HG03521 (cell line): ENCODE data around the gene COX14.

Experiments
- ATAC-seq: cut with Tn5 transposase; IDR thresholded peaks from one replicate; pipeline ENCODE4 v1.9.1; 2021; ENCODE audit warnings: mild to moderate bottlenecking, moderate library complexity; ENCODE audit not compliant: unreplicated experiment

COX14 gene

DNA sequence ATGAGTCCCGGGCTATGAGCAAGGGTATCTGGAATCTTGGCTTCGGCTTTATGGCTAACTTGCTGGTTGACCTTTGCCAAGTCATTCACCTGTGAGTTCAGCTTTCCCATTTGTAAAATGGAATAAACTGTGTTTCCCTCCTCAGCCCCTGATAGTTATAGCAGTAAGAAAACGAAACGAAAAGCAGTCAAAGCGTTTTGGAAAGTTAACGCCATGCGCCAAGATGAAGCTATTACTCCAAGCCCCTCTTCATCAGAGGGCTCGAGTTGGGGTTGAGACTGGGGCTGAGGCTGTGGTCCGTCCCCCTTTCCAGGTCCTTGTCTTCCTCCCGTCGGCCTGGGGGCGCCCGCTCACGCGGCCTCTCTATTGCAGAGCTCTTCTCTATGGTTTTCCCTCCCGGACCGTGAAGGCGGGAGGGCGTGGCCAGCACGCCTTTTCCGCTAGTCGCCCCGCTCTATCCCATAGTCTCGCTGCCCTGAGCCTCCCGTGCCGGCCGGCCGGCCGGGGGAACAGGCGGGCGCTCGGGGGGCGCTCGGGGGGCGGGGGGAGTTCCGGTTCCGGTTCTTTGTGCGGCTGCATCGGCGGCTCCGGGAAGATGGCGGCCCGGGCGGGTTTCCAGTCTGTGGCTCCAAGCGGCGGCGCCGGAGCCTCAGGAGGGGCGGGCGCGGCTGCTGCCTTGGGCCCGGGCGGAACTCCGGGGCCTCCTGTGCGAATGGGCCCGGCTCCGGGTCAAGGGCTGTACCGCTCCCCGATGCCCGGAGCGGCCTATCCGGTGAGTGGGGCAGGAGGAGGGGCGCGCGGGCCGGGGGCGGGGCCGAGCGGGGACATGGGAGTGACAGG lies 27.0 kb upstream of the COX14 start, which contains the start of gene SMARCD1:
Gene SMARCD1 (plus strand): TSS at position 568 of the 840 bp plus-strand sequence. CDS start 28 bp downstream, at position 596.
- peak; percentile 75 for ATAC-seq

DNA sequence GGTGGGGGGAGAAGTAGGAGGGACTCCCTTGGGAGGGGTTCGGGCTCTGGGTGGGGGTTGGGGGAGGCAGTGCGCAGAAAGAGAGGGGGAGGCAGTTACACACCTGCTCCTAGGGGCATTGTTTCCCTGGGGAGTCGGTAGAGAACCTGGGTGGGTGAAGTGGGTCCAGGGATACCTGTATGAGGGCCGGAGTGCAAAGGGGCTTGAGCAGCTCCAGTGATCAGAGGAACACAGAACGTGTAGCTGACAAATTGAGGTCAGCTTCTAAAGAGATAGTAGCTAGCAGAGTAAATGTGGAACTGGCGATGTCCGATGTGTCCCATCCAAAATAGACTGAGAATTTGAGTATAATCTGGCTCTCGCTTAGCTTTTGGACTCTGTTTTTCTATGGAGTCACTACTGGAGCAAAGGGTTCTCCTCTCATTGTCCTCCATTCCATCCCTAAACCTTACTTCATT lies 26.4 kb upstream of the COX14 start:
- ATAC-seq: no peak

DNA sequence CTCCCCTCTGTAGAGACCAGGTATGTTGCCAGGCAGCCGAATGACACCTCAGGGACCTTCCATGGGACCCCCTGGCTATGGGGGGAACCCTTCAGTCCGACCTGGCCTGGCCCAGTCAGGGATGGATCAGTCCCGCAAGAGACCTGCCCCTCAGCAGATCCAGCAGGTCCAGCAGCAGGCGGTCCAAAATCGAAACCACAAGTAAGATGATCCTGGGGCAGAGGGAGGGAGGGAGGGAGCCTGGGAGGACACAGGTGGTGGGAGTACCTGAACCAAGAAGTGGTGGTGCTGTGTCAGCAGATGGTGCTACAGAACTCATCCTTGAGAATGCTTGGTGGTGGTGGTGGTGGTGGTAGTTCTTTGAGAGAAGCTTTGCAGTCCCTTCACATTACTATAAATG lies 25.9 kb upstream of the COX14 start:
- no peak for ATAC-seq

DNA sequence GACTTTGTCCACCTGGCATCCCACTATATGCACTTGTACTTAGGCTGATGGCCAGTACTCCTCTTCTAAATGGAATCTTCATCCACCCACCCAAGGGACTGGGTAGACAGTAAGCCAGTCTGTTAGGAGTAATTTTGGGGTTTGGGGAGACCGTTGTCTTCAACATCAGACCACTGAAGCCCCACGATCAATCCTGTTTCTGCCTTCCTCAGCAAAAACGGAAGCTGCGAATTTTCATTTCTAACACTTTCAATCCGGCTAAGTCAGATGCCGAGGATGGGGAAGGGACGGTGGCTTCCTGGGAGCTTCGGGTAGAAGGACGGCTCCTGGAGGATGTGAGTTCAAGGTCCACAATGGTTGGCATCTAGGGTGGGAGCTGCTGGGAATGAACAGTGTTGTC lies 24.9 kb upstream of the COX14 start:
- no peak for ATAC-seq

DNA sequence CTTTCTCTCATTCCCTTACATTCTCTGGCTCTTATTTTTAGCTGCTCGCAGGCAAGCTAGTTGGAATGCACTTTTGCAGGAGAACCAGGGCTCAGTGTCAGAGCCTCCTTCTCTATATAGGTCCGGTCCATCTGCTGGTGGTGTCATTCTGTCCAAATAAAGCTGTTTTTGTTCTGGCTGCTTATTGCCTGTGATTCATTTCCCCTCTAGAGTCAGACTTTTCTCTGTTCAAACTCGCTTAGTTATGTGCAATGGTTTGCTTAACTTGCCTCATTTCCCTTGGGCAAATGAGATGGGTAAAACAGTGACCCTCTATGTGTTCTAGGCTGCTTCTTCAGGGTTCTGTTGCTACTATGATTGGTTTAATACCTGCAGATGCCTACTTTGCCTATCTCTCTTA lies 24.0 kb upstream of the COX14 start:
- ATAC-seq: no peak

DNA sequence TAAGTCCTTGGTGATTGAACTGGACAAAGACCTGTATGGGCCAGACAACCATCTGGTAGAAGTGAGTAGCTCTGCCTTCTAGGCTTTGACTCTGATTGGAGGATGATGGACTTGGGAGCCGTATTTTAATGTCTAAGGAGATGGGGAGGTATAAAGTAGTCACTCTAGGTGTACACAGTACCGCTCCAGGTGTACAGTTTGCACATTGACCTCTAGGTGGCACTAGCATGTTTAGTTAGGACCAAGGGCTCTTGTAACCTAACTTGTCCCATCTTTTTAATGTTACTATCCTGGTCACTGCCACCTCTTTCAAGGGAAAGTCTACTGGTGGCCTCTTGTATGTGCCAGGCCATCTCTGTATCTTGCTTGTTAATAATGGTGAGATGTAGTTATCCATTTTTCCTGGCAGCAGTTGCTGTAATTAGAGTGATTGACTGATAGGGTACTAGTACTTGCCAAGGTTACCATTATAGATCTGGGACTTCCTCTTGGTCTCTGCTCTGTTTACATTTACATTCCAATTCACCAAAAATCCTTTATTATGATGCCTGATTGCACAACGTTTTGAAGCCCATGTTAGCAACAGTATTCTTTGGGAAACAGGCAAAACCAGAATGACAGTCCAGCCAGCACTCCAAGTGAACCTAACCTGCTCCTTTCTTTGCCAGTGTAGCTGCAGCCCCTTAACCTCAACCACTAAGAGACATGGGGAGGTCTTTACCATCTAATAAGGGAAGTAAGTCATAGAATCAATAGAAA lies 23.3 kb upstream of the COX14 start:
- no peak for ATAC-seq

DNA sequence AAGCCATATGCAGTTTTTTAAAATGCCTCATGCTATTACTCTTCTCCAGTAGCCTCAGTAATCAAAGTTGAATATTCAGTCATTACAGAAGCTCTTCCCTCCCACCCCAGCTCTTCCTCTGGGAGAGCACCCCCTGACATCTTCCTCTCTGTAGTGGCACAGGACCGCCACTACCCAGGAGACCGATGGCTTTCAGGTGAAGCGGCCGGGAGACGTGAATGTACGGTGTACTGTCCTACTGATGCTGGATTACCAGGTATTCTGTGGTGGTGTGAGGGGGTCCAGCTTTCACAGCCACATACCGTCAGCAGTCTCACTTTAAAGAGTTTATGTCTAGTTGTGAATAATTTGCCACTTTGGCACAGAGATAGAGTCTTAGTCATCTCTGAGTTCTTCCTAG lies 22.3 kb upstream of the COX14 start:
- ATAC-seq: no peak

DNA sequence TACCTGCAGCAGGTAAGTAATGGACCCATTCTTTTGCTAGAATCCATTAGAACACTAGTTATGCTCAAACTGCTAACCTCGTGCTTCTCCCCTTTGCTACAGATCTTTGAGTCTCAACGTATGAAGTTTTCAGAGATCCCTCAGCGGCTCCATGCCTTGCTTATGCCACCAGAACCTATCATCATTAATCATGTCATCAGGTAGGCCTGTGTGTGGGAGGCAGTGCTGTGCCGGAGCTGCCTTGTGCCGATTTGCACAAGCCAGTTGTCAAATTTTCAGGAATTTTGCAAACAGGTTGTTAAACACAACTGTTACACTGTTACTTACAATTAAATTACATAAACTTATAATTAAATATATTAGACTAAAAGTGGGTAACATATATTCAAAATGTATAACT lies 21.6 kb upstream of the COX14 start:
- ATAC-seq: no peak

DNA sequence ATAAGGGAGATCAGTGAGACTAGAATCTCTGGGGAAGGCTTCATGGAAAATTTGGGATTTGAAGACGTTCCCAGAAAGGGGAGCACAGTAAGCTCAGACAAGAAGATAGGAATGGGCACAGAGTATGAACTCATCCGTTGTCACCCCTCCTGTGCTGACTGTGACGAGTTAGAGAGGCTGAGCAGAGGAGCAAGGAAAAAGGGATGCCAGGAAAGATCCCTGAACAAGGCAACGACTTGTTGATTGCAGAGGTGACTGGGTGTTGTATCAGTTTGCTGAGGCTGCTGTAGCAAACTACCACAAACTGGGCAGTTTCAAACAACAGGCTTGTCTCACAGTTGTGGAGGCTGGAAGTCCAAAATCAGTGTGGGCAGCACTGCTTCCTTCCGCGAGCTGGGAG lies 14.1 kb upstream of the COX14 start:
- no peak for ATAC-seq

DNA sequence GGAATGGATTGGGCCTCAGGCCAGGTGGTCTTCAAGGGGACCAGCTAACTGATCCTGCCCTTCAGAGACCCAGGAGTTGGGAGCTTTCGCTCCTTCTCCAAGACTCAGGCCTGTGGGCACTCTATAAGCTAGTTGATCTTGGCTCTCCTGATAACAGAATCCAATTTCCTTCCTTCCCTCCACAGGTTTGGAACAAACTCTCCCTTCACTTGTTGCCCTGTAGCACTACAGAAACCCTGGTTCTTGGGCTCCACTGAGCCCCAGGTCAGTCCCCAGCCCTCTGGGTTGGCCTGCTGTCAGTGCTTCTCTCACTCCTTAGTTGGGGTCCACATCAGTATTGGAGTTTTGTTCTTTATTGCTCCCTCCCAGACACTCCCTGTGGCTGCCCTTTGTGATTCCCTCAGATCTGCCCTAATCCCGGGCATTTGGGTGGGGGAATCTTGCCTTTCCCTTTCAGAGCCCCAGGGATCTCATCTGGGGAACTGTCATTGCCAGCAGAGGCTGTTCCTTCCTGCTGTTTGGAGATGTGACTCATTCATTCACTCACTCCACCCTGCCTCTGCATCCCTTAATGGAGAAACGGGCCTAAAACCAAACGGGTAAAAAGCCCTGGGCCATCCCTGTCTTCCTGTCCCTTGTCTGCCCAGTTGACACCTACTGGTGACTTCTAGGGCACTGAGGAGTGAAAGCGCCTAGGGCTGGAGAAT lies 12.6 kb upstream of the COX14 start:
- no peak for ATAC-seq

DNA sequence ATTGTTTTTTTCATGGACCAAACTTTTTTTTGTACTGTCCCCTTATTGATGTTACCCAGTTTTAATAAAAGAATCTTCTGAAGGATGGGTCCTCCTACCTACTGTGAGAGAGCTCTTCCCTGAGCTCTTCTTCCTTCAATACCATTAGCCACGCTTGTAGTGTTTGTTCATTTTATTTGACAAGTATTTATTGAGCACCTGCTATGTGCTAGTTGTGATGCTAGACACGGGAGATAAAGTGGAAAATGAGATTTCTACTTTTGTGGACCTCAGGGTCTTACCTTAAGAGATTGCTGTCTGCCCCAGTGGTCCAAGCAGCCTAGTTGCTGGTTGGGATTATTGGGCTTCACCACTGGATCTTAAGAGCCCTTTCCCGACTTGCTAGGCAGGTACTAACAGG lies 11.5 kb upstream of the COX14 start:
- ATAC-seq: no peak

DNA sequence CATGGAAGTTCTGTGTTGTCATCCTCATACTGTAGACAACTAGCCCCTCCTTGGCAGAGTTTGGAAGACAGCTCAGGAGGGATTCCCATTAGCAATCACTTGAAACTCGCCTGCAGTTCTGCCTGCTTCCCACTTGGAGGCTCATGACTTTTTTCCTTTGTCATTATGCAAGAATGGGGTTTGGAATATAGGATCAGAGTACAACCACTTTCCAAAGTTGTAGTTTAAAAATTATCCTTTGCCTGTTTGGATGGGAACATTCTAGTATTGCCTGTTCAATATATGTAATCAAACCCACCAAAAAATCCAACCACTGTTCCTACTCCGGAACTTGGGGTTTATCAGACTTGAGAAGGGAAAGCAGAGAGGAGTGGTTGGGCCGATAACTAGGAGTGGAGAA lies 10.4 kb upstream of the COX14 start:
- ATAC-seq: no peak

DNA sequence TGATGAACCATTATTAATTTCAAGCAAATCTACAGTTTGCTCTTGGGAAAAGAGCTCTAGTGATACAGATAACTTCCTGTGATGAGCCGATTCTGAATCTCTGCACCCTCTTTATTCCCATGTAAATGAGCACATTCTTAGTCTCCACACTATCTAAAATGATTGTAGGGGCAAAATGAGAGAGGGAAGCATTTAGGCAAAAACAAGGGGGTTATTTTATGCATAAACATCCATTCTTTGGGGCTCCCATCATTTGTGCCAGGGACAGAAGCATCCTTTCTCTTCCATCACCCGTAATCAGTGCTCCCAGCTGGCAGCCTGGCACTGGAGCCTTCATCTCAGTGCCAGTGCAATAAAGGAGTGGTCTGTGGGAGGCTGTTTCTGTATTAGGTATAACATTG lies 9.9 kb upstream of the COX14 start:
- ATAC-seq: no peak

DNA sequence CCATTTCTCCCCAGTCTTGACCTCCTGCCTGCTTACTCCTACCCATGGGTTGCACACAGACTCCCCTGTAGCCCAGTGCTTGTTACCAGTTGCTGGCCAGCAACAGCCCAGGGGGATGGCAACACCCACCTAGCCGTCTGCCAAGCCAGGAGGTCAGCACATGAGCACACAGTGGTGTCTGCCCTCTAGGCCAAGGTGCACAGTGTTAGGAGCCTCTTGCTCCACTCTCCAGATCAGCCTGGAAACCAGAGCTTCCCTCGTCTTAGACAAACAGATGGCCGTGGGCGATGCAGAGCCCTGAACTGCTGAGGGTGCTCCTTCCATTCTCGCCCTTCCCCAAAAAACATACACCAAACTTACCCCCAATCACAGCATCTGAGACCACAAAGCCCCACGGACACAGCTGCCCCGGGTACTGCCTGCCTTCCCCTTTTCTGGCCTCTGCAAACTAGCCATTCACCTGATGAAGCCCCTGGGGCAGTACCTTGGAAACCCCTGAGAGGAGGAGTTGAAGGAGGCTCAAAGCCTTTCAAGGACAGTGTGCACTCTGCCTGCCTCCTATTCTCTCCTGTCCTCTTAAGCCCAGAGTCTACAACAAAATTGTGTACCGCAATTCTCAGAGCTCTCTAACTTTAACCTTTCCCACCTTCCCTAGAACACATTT lies 9.3 kb upstream of the COX14 start:
- no peak for ATAC-seq

DNA sequence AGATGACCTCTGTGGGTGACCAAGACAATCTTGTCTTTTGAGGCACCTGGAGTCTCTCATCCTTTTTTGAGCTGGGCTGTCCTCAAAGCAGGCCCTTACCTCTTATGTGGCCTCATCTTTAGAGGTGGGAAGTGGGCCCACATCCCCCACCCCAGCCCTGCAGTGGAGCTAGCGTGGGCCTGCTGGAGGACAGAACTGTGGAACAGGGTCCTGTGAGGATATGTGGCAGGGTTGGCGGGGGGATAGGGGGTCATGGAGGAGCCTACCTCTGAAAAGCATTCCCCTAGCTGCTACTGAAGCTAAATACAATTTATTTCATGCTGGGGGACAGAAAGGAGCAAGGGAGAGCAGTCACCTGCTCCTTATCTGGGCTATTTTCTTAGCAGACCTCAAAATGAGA lies 8.7 kb upstream of the COX14 start:
- no peak for ATAC-seq

DNA sequence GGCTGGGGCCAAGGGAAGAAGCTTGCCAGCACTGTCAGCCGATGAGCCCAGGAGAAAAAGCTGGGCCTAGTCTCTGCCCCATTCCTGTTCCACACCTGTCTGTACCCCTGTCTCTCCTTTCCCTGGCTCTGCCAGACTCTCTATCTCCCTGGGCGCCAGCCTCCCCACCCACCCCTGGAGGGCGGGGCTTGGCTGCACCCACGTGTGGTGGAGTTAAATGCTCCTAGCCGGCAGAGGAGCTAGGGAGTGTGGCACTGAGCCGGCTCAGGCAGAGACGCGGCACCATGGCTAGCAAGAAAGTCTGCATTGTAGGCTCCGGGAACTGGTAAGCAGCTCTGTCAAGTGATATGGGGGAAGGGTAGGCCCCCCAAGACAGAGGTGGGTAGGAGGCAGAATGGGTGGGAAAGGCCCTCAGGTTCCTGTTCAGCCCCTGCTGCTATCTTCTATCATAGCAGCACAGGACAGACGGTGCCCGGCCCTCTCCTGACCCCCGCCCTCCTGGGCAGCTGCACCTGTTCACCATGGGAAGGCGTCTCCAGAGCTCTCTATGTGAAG lies 8.2 kb upstream of the COX14 start, which contains the start of gene GPD1:
Gene GPD1 (plus strand): TSS at position 242 of the 555 bp plus-strand sequence. CDS start 43 bp downstream, at position 285.
- no peak for ATAC-seq

DNA sequence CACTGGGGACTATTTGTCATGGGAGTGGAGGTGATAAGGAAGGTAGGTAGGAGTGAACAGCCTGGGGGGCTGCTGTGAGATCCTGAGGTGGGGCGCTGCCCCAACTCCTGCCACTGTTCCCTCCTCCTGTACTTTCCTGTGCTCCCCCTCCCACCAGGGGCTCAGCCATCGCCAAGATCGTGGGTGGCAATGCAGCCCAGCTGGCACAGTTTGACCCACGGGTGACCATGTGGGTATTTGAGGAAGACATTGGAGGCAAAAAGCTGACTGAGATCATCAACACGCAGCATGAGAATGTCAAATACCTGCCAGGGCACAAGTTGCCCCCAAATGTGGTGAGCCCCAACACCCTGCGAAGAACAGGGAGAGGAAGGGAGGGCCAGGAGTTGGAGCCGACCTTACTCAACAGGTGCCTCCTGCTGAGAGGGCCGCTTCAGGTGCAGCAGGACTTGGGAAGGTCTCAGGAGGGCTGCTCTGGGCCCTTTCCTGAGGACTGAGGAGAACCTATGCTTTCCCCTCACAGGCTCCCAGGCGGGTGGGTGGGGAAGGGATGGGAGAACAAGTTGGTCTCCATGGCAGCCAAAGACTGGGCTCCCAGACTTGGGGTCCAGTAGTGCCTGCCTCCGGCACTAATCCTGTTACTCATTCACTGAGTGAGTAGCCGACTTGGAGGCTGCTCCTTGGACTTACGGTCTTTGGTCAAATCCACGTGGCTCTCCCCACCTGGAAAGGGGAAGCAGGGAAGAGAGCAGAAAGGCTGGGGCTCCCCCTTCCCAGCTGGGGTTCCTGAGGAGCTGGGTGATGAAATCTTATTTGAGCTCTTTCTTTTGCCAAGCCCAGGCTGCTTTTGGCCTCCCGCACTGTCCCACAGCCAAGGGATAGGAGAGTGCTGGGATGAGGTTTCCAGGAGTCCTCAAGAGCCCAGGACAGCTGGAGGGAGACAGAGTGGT lies 7.3 kb upstream of the COX14 start:
- no peak for ATAC-seq

DNA sequence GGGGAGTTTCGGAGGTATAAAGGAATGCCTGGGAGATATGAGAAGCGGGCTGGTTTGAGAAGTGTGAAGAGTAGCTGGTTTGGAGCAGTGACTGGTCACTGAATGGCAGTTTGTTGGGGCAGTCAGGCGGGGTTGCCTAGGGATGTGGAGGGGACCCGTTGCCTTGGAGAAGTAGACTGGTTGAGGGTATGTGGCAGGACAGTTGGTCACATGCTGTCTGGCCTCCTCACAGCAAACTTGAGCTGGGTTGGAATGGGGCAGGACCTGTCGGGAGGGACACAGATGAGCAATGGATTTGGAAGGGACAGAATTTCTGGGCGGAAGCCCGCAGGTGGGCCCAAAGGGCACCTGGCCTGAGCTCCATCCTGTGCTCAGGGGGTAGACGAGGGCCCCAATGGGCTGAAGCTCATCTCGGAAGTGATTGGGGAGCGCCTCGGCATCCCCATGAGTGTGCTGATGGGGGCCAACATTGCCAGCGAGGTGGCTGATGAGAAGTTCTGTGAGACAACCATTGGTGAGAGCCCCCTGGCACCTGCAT lies 6.1 kb upstream of the COX14 start:
- ATAC-seq: no peak

DNA sequence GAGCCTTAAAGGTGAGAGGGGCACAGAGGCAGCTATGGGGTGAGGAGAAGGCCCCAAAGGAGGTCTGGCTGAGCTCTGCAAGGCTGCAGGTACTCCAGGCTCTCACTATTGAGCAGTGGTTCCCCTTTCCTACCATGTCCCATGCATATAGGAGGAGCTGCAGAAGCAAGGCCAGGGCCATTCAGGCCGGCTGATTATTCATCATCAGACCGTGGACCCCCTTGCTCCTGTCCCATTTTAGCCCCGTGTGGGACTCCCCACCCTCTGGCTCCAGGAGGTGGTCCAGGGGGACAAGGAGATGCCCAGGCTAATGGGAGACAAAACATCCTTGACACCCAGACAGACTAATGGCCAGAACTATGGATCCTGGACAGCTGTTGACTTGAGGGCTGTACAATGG lies 5.1 kb upstream of the COX14 start:
- ATAC-seq: no peak
